OCI-LY3 (cell line): ENCODE measurements around the gene VRK3.

ENCODE experiments used
- EZH2phosphoT487 ChIP-seq: fragments of 200-600 bp; shearing (Covaris generic); IDR thresholded peaks from 2 replicates; pipeline ENCODE4 v1.6.1; 2018; ENCODE audit warnings: antibody characterized with exemption, mixed run types, low read depth
- TF ChIP-seq, protein P1 (sequence below): fragments of 200-600, 300-600 bp; sonication (generic); IDR thresholded peaks from 2 replicates; pipeline ENCODE4 v1.5.1; 2014; ENCODE audit warnings: antibody characterized with exemption, low read length, low read depth

DNA sequence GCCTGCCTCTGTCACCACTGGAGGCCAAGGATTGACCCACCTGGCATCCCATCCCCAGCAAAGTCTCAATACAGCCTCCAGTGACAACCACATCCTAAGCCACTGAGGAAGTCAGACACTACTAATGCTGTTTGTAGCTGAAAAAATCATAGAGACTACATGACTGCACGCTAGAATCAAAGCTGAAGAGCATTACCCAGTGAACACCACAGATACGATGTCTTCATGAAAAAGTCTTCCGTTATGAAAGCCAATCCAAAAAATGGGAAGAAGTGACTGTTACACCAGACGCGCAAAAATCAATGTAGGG is 84.7 kb downstream of the VRK3 start:
- TF ChIP-seq, protein P1, sequence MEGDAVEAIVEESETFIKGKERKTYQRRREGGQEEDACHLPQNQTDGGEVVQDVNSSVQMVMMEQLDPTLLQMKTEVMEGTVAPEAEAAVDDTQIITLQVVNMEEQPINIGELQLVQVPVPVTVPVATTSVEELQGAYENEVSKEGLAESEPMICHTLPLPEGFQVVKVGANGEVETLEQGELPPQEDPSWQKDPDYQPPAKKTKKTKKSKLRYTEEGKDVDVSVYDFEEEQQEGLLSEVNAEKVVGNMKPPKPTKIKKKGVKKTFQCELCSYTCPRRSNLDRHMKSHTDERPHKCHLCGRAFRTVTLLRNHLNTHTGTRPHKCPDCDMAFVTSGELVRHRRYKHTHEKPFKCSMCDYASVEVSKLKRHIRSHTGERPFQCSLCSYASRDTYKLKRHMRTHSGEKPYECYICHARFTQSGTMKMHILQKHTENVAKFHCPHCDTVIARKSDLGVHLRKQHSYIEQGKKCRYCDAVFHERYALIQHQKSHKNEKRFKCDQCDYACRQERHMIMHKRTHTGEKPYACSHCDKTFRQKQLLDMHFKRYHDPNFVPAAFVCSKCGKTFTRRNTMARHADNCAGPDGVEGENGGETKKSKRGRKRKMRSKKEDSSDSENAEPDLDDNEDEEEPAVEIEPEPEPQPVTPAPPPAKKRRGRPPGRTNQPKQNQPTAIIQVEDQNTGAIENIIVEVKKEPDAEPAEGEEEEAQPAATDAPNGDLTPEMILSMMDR = no peak
- TF ChIP-seq EZH2phosphoT487 = no peak
